WTC11 (cell line): Measurements from ENCODE around the gene PDK4. TPM values are rescaled to one million over a fixed set of nuclear protein-coding genes. Genes with fewer than 3 reads are reported as not detected.

Experiments
- ATAC-seq: fragments of 200-7000 bp; cut with Tn5 transposase; 2 replicates; pipeline ENCODE4 v1.10.0; 2021; ENCODE audit warnings: mild to moderate bottlenecking, moderate library complexity
- CTCF ChIA-PET: fragments of 300-600 bp; sonication (Branson Sonifier 250); formaldehyde crosslinking; loops from one replicate; lab custom pipeline; 2021; ENCODE audit warnings: antibody characterized with exemption; lab: Charles Lee
- POLR2A ChIA-PET: fragments of 350-600 bp; sonication (Branson Sonifier 250); formaldehyde crosslinking; loops from one replicate; lab custom pipeline; 2021; ENCODE audit warnings: antibody characterized with exemption; lab: Charles Lee
- DNase-seq: peaks from one replicate; pipeline ENCODE4 v3.0.0; 2021; ENCODE audit warnings: low spot score
- H3K27ac Mint-ChIP-seq: 2 replicates; pipeline ENCODE4 v1.8.0; 2021; ENCODE audit warnings: mixed read lengths
- H3K27me3 Mint-ChIP-seq: 2 replicates; pipeline ENCODE4 v1.8.0; 2021; ENCODE audit warnings: low read depth, mild to moderate bottlenecking, moderate library complexity, mixed read lengths
- H3K36me3 Mint-ChIP-seq: 2 replicates; pipeline ENCODE4 v1.8.0; 2021; ENCODE audit warnings: mixed read lengths
- H3K4me1 Mint-ChIP-seq: 2 replicates; pipeline ENCODE4 v1.8.0; 2022; ENCODE audit warnings: mixed read lengths
- H3K4me3 Mint-ChIP-seq: 2 replicates; pipeline ENCODE4 v1.8.0; 2021; ENCODE audit warnings: mild to moderate bottlenecking, moderate library complexity, mixed read lengths
- H3K9me3 Mint-ChIP-seq: 2 replicates; pipeline ENCODE4 v1.8.0; 2021; ENCODE audit warnings: mixed read lengths
- CBFB ChIP-seq: sonication (generic); formaldehyde crosslinking; IDR thresholded peaks from 2 replicates; pipeline ENCODE4 v1.8.1; 2022; ENCODE audit warnings: mild to moderate bottlenecking, low read depth, missing genetic modification reagents
- CDX4 ChIP-seq: fragments of 250-450 bp; sonication (Bioruptor Pico); IDR thresholded peaks from 2 replicates; pipeline ENCODE4 v1.9.0; 2021; ENCODE audit warnings: moderate library complexity, mild to moderate bottlenecking, inconsistent platforms, borderline replicate concordance
- CREM ChIP-seq: sonication (generic); formaldehyde crosslinking; IDR thresholded peaks from 2 replicates; pipeline ENCODE4 v1.8.1; 2022; ENCODE audit warnings: mild to moderate bottlenecking, missing genetic modification reagents, moderate library complexity
- ESRRA ChIP-seq: sonication (generic); formaldehyde crosslinking; IDR thresholded peaks from 2 replicates; pipeline ENCODE4 v1.8.1; 2022; ENCODE audit warnings: mild to moderate bottlenecking, missing genetic modification reagents, borderline replicate concordance
- GABPB1 ChIP-seq: sonication (generic); formaldehyde crosslinking; IDR thresholded peaks from 2 replicates; pipeline ENCODE4 v1.8.1; 2023; ENCODE audit warnings: mild to moderate bottlenecking, missing genetic modification reagents
- GTF2I ChIP-seq: fragments of 250-450 bp; sonication (Bioruptor Pico); conservative IDR thresholded peaks from 2 replicates; pipeline ENCODE4 v1.4.0; 2021; ENCODE audit warnings: mild to moderate bottlenecking
- IRF2 ChIP-seq: sonication (generic); formaldehyde crosslinking; IDR thresholded peaks from 2 replicates; pipeline ENCODE4 v1.8.0; 2022; ENCODE audit warnings: low read depth, missing genetic modification reagents, borderline replicate concordance
- JAZF1 ChIP-seq: fragments of 250-450 bp; sonication (Bioruptor Pico); IDR thresholded peaks from 2 replicates; pipeline ENCODE4 v1.9.0; 2021; ENCODE audit warnings: moderate library complexity, mild to moderate bottlenecking, inconsistent platforms
- NFATC4 ChIP-seq: fragments of 250-450 bp; sonication (Bioruptor Pico); IDR thresholded peaks from 2 replicates; pipeline ENCODE4 v1.9.0; 2021; ENCODE audit warnings: mild to moderate bottlenecking
- OVOL2 ChIP-seq: fragments of 250-450 bp; sonication (Bioruptor Pico); IDR thresholded peaks from 2 replicates; pipeline ENCODE4 v1.9.0; 2021; ENCODE audit warnings: mild to moderate bottlenecking, borderline replicate concordance
- PRDM15 ChIP-seq: sonication (generic); formaldehyde crosslinking; IDR thresholded peaks from 2 replicates; pipeline ENCODE4 v1.8.0; 2022; ENCODE audit warnings: missing genetic modification reagents
- PREB ChIP-seq: sonication (generic); formaldehyde crosslinking; IDR thresholded peaks from 2 replicates; pipeline ENCODE4 v1.8.1; 2022; ENCODE audit warnings: mild to moderate bottlenecking, missing genetic modification reagents, moderate library complexity, borderline replicate concordance
- TEAD4 ChIP-seq: sonication (generic); formaldehyde crosslinking; IDR thresholded peaks from 2 replicates; pipeline ENCODE4 v1.8.0; 2022; ENCODE audit warnings: mild to moderate bottlenecking, missing genetic modification reagents
- ZBTB21 ChIP-seq: sonication (generic); formaldehyde crosslinking; IDR thresholded peaks from 2 replicates; pipeline ENCODE4 v1.8.1; 2023; ENCODE audit warnings: mild to moderate bottlenecking, missing genetic modification reagents, borderline replicate concordance
- ZNF138 ChIP-seq: sonication (generic); formaldehyde crosslinking; conservative IDR thresholded peaks from 2 replicates; pipeline ENCODE4 v1.8.1; 2022; ENCODE audit warnings: mild to moderate bottlenecking, moderate library complexity, missing genetic modification reagents
- ZNF232 ChIP-seq: sonication (generic); formaldehyde crosslinking; IDR thresholded peaks from 2 replicates; pipeline ENCODE4 v1.8.0; 2022; ENCODE audit warnings: mild to moderate bottlenecking, missing genetic modification reagents
- total RNA-seq: library from RNA; stranded (reverse); gene quantifications from 3 replicates; pipeline ENCODE4 v1.2.3, GENCODE V29; 2021
- TF ChIP-seq, protein P1 (sequence below): sonication (generic); formaldehyde crosslinking; IDR thresholded peaks from 2 replicates; pipeline ENCODE4 v1.8.1; 2023; ENCODE audit warnings: mild to moderate bottlenecking, missing genetic modification reagents
- TF ChIP-seq, protein P2 (sequence below): fragments of 200-600 bp; IDR thresholded peaks from 2 replicates; pipeline ENCODE4 v1.8.0; 2022; ENCODE audit warnings: antibody characterized with exemption
- TF ChIP-seq, protein P3 (sequence below): sonication (generic); formaldehyde crosslinking; IDR thresholded peaks from 2 replicates; pipeline ENCODE4 v1.8.1; 2023; ENCODE audit warnings: mild to moderate bottlenecking, moderate library complexity, missing genetic modification reagents

Gene PDK4
- total RNA-seq, 1 experiment from 2014 or later: 0.31 TPM

DNA sequence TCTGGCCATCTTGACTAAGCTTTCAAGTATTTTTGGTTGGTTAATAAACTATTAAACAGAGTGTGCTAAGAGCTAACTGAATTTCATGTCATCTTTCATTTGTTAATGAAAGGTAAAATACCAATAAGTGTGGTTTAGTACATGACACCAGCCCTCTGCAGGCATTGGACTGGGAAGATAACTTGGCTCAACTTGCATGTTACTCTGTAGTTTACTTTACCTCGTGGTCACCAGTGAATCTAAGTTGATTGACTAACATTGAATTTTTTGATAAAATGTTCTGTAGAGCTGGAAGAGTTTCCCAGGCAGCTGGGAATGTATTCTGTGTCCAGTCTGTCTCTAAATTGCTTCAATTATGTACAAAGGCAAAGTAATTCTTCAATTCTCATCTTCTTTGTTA, 60.7 kb downstream of the PDK4 start (continued):
- TF ChIP-seq PRDM15: no peak
- TF ChIP-seq ESRRA (CRISPR knock-in tag): no peak
- no peak for TF ChIP-seq ZNF138 (CRISPR knock-in tag)
- TF ChIP-seq JAZF1 (CRISPR knock-in tag): no peak
- TF ChIP-seq TEAD4 (CRISPR knock-in tag): no peak
- TF ChIP-seq, protein P1, sequence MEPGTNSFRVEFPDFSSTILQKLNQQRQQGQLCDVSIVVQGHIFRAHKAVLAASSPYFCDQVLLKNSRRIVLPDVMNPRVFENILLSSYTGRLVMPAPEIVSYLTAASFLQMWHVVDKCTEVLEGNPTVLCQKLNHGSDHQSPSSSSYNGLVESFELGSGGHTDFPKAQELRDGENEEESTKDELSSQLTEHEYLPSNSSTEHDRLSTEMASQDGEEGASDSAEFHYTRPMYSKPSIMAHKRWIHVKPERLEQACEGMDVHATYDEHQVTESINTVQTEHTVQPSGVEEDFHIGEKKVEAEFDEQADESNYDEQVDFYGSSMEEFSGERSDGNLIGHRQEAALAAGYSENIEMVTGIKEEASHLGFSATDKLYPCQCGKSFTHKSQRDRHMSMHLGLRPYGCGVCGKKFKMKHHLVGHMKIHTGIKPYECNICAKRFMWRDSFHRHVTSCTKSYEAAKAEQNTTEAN (CRISPR knock-in tag): no peak

DNA sequence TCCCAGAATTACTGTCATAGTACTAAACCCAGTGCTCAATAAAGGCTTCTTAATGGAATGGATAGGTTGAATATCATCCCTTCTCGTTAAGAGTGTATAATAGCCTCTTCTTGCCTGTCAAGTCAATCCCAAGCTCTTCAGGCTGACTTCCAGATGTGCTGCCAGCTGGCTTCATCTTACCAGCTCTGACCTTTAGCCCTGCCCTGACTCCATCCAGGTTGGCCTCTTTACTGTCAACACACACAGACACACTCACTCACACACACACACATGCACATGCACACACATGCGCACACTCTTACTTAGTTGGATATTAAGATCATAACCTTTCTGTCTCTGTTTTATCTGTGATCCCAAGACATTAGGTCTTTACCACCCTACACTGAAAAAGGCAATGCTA, 61.5 kb downstream of the PDK4 start:
- DNase-seq: no peak
- Mint-ChIP-seq H3K4me3 (no peak overlapping the region), H3K27ac (no peak overlapping the region), H3K4me1 (no peaks in the 10 kb centered on the region), H3K9me3 (no peaks in the 10 kb centered on the region), H3K36me3 (no peaks in the 10 kb centered on the region)
- no peak for ATAC-seq
- TF ChIP-seq OVOL2 (CRISPR knock-in tag): no peak
- no peak for TF ChIP-seq JAZF1 (CRISPR knock-in tag)
- no peak for TF ChIP-seq GTF2I (CRISPR knock-in tag)
- no peak for TF ChIP-seq ZNF232 (CRISPR knock-in tag)
- TF ChIP-seq NFATC4 (CRISPR knock-in tag): no peak
- no peak for TF ChIP-seq IRF2 (CRISPR knock-in tag)
- no peak for TF ChIP-seq CREM (CRISPR knock-in tag)
- no peak for TF ChIP-seq GABPB1 (CRISPR knock-in tag)
- no peak for TF ChIP-seq ZBTB21 (CRISPR knock-in tag)
- TF ChIP-seq PREB (CRISPR knock-in tag): no peak
- TF ChIP-seq CBFB (CRISPR knock-in tag): no peak
- TF ChIP-seq, protein P2, sequence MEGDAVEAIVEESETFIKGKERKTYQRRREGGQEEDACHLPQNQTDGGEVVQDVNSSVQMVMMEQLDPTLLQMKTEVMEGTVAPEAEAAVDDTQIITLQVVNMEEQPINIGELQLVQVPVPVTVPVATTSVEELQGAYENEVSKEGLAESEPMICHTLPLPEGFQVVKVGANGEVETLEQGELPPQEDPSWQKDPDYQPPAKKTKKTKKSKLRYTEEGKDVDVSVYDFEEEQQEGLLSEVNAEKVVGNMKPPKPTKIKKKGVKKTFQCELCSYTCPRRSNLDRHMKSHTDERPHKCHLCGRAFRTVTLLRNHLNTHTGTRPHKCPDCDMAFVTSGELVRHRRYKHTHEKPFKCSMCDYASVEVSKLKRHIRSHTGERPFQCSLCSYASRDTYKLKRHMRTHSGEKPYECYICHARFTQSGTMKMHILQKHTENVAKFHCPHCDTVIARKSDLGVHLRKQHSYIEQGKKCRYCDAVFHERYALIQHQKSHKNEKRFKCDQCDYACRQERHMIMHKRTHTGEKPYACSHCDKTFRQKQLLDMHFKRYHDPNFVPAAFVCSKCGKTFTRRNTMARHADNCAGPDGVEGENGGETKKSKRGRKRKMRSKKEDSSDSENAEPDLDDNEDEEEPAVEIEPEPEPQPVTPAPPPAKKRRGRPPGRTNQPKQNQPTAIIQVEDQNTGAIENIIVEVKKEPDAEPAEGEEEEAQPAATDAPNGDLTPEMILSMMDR: no peak
- no peak for TF ChIP-seq CDX4
- TF ChIP-seq, protein P3, sequence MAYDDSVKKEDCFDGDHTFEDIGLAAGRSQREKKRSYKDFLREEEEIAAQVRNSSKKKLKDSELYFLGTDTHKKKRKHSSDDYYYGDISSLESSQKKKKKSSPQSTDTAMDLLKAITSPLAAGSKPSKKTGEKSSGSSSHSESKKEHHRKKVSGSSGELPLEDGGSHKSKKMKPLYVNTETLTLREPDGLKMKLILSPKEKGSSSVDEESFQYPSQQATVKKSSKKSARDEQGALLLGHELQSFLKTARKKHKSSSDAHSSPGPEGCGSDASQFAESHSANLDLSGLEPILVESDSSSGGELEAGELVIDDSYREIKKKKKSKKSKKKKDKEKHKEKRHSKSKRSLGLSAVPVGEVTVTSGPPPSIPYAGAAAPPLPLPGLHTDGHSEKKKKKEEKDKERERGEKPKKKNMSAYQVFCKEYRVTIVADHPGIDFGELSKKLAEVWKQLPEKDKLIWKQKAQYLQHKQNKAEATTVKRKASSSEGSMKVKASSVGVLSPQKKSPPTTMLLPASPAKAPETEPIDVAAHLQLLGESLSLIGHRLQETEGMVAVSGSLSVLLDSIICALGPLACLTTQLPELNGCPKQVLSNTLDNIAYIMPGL (CRISPR knock-in tag): no peak
- TF ChIP-seq, all 79 proteins: peak for 0
- ChIA-PET POLR2A (no interaction called here), CTCF (interaction anchor here (1.0 to 12.7 kb wide), 4 partner anchors 10 to 307 kb away, joined by 3 to 232 read pairs (median 6); no protein-coding TSS in a partner anchor)
- peaks cover 6% of the 10 kb centered on the region; the same call in 1 of the 2 replicates for H3K27me3 Mint-ChIP-seq
